HG03060 (cell line): ENCODE data around the gene KCNH5.

Experiments used
- ATAC-seq: cut with Tn5 transposase; IDR thresholded peaks from one replicate; pipeline ENCODE4 v1.9.1; 2021; ENCODE audit warnings: low read depth, moderate number of reproducible peaks; ENCODE audit not compliant: unreplicated experiment

The KCNH5 gene

DNA sequence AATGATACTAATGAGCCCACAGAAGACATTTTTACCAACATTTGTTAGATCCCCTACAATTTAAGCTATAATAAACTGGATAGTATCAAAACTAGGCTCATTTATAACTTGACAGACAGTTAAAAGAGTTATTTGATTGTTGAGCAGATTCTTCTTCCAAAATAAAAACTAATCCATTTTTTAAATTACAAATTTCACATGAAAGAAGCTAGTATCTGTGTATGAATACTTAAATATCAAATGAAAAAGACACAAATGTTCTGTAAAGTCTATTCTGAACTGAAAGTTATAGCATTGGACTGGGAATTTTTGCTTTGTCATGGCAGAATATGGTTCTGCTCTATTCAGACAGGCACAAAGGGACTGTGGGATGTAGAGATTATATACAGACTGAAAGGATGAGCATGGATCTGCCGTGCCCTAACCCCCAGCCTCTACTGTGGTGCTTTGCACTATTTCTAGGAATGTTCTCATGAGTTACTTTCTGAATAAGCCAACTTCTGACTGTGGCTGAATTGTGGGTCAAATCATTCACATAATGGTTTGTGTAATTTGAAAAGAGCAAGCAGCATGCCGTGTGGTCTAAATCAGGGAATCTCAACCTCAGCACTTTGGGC, 352.7 kb downstream of the KCNH5 start:
- no peak for ATAC-seq

DNA sequence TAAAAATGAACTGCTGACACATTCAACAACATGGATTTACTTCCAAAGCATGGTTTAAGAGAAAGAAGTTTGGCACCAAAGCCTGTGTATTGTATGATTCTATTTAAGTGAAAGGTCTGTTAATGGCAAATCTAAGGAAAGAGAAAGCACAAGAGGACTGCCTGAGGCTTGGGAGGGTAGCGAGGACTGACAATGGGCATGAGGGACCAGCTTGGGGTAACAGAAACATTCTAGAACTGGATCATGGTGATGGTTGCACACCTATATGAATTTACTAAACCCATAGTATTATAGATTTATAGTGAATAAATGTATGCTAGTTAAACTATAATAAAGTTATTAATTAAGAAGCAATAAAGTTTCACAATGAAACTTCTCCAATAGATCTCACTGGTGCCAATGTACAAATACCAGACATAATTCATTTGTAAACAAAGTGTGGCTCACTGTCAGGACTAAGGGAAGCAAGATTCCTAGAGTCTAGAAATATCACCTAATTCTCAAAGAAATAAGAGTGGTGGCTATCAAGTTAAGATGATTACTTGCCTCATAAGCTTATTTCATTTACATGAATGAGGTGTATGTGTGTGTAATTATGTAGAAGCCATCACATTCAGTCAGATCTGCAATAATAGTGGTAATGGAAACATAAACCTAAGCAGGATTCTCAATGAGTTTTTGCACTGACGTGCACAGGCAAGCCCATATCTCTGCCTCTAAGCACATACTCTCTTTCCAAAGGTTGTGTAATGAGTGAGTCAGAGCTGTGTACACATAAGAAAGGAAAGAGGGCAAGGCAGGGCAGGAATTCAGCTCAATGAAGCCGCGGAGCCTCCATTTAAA, 353.4 kb downstream of the KCNH5 start:
- no peak for ATAC-seq

DNA sequence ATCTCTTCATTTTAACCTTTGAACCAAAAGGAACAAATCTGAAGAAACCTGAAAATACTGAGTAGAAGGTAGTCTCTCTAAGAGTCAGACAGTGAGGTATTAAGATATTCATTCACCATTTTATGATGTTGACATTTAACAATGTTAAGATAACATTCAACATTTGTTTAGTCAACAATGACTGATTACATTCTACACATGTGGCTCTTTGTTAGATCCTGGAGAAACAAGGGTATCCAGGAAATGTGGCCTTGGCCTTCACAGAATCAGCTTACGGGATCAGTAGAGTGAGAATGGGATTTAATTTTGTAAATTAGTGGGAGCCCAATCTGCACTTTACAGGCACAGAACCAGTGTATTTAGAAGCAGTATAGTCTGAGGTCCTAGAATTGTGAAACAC, 355.5 kb downstream of the KCNH5 start:
- ATAC-seq = no peak

DNA sequence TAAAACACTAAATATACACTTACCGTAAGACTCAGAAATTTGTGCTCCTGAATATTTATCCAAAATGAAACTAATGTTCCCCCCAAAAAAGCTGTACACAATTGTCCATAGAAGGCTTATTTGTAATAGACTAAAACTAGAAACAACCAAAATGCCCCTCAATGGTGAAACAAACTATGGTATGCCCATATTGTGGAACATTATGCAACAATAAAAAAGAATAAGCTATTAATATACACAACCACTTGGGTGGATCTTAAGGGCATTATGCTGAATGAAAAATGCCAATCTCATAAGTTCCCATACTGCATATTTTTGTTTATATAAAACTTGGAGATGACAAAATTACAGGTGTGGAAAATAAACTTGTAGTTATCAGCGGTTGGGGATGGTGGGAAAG, 357.4 kb downstream of the KCNH5 start:
- ATAC-seq = no peak

DNA sequence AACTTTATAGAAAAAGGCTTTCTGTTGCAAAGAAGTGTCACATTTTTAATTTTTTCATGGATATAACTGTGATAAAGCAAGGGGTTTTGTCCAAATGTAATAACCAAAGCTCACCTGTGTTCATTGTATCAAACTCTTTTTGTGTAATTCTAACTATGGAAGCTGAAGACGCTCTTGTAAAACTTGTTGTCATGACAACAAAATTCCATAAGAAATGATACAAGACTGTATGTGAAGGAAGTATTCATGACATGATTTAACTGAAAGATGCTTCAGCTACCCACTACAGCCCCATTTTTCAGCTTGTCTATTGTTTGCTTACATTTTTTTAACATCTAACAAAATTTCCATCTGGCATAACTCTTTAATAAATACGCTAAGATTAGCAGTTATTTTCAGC, 360.9 kb downstream of the KCNH5 start:
- ATAC-seq = no peak

DNA sequence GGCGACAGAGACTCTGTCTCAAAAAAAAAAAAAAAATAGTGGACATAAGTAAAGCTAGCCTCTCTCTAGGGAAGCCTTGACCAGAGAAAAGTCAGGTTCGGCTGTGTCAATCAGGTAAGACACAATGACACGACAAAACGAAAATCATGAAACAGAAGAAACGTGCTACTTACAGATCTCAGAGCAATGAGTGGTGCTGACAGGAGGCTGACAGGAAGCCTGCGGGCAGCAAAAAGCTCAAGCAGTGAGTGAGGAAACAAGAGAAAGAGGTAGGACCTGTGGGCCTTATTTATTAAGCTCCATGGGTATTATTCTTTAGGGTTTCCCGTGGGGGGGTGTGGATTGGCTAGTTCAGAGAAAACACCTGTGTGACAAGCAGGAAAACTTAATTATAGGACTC, 363.1 kb downstream of the KCNH5 start:
- no peak for ATAC-seq

DNA sequence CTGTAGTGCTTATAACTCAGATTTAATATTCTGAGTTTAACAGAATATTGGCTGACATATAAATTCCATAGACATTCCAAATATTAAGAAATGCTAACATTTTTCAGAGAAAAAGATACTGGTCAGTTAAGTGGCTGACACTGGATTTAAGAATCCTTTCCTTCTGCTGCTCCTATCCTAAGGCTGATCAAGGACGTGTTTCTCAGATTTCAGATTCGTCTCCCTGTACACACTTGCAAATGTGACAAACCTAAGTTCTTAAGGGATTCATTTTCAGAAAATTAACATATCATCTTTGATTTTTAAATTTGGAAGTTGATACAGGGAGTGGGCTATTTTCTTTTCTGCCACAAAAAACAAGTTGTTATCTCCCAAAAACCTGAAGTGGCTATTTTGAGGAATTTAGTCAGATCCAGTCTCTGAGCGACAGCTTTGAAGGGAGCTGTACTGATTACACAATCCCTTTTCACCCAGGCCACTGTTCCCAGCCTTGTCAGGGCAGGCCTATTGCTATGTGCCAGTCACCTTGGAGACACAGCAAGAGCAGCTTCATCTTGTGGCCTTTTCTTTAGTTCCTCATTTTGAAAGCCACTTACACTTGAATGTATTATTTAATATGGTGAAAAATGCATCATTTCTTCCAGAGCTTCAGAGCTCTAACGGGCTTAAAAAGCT, 370.6 kb downstream of the KCNH5 start:
- no peak for ATAC-seq

DNA sequence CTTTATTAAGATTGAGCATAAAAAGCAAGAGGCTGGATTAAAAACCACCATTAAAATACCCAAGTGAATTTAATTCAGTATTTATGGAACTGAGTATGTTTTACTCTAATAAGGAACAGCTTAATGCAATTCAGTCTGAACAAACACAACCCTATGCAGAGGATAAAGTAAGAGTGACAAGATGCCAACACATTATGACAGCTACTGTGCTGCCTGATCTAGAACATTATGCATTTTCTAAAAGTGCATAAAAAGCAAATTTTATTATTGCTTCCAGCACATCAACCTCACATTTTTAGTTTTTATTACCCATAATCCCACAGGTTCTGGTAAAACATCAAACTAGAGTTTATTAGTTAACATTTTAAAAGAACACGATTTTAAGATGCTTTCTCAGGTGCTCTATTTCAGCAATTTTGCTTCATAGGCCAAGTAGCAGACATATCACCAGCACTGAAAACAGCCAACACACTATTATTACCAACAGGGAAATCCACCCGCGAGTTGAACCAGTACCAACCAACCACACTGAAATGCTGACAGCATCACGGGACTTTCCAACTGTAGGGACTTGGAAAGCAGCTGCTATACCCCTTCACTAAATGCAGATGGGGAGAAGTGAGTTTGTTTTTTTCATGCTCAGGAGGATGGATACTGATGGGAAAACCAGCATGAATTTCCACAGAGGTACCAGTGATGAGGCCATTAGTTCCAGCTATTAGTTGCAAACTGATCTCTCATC, 372.1 kb downstream of the KCNH5 start:
- no peak for ATAC-seq

DNA sequence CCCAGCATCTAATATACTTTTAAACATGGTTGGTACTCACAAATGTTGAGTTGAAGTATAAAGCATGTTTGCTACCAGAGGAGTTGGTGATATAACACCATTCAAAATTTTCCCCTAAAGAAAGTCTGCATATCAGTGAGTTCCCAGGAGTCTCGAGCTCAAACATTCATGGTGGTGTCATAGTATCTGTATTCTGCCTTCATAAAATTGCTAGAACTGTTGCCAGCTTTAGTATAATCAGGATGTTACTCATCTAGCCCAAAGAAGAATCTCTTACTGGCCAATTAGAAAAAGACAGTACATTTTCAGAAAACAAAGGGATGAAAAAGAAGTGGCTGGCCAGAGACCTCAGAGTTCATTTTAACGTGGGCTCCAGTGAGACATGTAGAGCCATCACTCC, 374.7 kb downstream of the KCNH5 start:
- ATAC-seq = no peak

DNA sequence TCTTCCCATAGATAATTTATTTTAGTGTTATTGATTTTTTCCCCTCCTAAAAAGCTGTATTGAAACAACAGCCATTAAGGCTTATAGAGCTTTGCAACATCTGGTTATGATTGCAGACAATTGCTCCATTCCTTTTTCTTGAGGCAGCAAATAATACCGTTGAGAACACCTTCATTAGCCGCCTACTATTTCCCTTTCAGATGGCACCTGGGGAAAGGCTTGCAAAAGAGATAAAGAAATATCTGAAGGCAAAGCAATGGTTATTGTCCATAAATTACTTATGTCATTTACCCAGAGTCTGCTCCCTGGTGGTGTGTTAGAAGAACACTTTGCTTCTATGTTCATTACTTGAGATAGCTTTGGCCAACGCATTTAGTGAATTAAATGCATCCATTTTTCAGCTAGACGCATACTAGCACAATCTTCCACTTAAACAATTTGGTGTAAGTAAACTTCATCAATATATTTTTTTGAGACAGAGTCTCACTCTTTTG, 377.8 kb downstream of the KCNH5 start:
- no peak for ATAC-seq

DNA sequence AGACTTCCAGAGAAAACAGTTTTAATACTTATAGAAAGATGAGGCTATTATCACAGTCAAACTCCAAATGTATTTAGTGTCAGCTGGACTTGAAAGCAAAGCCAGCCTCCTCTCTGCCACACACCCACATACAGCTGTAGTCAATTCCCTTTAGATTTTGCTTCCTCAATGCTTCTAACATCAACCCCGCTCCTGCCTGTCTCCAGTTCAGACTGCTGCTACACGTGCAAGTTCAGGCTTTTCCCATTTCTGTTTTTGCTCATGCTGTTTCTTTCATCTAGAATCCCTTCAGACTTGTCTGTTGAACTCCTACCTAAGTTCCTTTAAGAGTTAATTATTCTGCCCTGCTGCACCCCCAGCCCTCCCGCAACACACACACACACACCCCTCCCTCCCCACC, 380.0 kb downstream of the KCNH5 start:
- no peak for ATAC-seq

DNA sequence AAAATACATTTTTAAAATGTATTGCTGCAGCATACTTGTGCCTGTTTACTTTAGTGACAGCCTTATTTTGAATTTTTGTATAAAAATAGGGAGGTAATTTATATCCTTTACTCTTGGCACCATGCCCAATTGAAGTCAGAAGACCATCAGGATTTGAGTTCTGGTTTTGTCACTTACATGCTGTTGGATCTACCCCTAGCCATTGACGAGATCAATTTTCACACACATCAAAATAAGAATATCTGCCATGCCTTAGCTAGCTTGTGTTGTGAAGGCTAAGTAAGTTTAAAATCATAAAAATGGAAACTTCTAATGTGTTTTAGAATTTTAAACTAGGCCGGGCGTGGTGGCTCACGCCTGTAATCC, 381.8 kb downstream of the KCNH5 start:
- ATAC-seq = no peak

DNA sequence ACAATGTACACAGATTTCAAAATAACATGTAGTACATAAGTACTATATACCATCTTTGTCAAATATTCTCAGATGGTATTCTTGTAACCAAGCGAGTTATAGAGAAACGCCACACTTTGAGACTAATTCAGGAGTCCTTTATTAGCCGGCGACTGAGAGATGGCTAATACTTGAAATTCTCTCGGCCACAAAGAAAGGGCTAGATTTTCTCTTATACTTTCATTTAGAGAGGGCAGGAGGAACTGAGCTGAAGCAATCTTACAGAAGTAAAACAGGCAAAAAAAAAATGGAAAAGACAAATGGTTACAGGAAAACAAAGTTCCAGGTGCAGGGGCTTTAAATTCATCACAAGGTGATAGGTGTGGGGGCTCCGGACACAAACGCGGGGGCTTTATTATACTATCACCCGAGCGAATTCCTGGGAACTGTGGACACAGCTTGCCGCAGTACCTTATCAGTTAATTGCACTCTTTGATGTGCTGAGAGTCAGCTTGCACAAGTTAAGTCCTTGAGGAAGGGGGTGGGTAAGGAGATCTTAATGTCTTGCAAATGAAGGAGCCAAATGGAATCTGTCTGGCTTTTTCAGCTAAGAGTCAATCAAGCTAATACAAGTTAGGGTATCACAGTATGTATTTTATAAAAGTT, 382.3 kb downstream of the KCNH5 start:
- ATAC-seq = no peak

DNA sequence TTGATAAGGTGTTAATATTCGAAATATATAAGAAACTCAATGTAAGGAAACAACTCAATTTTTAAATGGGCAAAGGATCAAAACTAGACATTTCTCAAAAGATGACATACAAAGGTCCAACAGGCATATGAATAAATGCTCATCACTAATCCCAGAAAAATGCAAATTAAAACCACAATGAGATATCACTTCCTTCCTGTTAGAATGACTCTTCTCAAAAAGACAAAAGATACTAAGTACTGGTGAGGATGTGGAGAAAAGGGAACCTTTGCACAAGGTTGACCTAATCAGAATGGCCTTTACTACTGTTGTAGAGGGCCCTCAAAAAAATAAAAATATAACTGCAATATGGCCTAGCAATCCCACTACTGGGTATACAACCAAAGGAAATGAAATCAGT, 383.4 kb downstream of the KCNH5 start:
- ATAC-seq = no peak

DNA sequence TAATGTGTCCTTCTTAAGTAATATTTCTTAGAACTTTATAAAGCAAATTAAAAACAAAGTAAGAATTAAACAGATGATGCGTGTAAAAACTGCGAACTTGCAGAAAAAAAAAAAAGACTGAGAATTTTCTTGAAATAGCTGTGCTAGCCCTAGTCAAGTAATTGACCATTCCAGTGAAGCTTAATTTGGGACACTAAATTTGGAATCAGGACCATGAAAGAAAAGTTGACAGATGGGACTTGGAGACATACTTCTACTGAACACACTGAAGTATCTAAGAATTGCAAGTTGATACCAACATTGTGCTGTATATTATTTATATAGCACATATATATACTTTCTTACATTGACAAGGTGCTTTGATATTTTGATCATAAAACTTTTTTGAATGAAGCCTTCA, 386.6 kb downstream of the KCNH5 start:
- no peak for ATAC-seq

DNA sequence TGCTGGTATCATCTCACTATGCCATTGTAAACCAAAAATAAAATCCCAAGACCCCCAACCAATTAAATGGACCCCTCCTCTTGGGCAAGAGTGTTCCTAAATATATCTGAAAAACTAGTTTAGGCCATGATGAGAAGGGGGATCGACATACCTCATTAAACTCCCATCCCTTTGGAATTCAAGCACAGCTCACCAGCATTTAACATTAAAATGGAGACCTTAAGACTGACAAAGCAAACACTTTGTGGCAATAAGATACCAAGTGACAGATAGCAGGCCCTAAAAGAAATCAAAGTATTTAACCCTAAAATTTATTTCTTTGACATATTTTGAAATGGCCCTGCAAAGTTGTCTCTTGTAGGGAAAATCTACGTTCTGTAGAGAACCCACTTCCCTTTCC, 387.9 kb downstream of the KCNH5 start:
- no peak for ATAC-seq

DNA sequence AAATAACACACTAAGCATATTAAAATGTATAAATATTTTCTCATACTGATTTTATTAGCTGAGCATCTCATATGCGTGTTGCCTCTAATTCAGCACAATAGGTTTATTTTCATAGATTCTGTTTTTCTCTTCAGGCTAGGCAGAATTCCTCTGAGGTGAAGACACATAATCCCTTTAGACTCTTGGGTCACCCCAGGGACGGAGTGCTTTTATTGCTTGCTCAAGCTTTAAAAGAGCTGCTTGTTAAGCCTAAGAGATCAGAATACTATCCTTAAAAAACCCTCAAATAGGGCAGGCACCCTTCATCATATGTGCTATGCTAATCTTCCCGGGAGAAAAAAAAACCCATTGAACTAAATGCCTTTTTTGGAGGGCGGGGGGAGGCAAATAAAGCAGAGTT, 390.1 kb downstream of the KCNH5 start:
- ATAC-seq = no peak

DNA sequence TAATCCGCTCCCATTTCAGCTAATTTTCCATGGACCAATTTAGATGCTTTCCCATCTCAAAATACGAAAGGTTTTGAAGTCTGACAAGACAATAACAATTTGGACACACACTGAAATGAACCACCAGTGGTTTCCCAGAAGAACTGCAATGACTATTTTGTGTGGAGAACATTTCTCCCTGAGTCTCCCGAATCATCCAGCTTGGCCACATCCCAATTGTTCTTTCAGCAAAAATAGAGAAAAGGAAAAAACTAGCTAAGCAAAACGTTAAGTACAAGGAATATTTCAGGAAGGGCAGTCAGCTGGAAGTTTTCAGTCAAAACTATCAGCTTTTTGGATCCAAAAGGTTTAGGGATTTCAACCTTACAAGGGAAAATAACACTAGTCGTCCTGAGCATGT, 390.6 kb downstream of the KCNH5 start:
- no peak for ATAC-seq
